Lower leg skin (tissue), 3 donors: ENCODE results near the gene ADM2.

Source experiments
- CTCF ChIP-seq, 3 donors: fragments of 450-650 bp; IDR thresholded peaks; one replicate each; pipeline ENCODE4 v1.5.1; 2016; ENCODE audit warnings: antibody characterized with exemption in 3 of 3, mild to moderate bottlenecking in 3 of 3, moderate library complexity in 2 of 3
- POLR2A ChIP-seq, 2 donors: fragments of 450-650 bp; IDR thresholded peaks; one replicate each; pipeline ENCODE4 v1.6.1; 2016 to 2017; ENCODE audit warnings: antibody characterized with exemption in 2 of 2, mild to moderate bottlenecking in 1 of 2, moderate library complexity in 1 of 2

GRCh38 chr22:50503475-50504145 lies 22.3 kb downstream of the ADM2 start:
- TF ChIP-seq POLR2A (IDR thresholded peaks at IDR 0.05) (no peak), CTCF (IDR thresholded peaks at IDR 0.05) (no peak)
